DND-41 (cell line): ENCODE data around the gene PPFIBP1.
"Not testable (repeated sequence)": the region's sequence is repeated elsewhere in the genome, so short reads cannot be mapped to it uniquely, and the experiment has no call there.

ENCODE experiments used
- ATAC-seq: fragments of 200-7000 bp; cut with Tn5 transposase; 3 replicates; pipeline ENCODE4 v1.9.1; 2021; ENCODE audit warnings: low read depth; ENCODE audit not compliant: insufficient read depth
- DNase-seq: peaks from one replicate; pipeline ENCODE4 v3.0.0-alpha.2; 2020
- H2AFZ ChIP-seq: 2 replicates; pipeline ENCODE4 v1.6.0; 2012; ENCODE audit warnings: low read depth, low read length
- H3K27ac ChIP-seq: 2 replicates; pipeline ENCODE4 v1.5.1; 2012; ENCODE audit warnings: low read length, inconsistent platforms
- H3K27me3 ChIP-seq: fragments of 200-600 bp; sonication (generic); 2 replicates; pipeline ENCODE4 v1.6.0; 2012; ENCODE audit warnings: low read length, mild to moderate bottlenecking, inconsistent platforms; ENCODE audit not compliant: insufficient read depth, poor library complexity
- H3K36me3 ChIP-seq: 2 replicates; pipeline ENCODE4 v1.5.1; 2012; ENCODE audit warnings: low read length, inconsistent platforms; ENCODE audit not compliant: insufficient read depth
- H3K4me1 ChIP-seq: 2 replicates; pipeline ENCODE4 v1.5.1; 2012; ENCODE audit warnings: mild to moderate bottlenecking, low read length; ENCODE audit not compliant: insufficient read depth
- H3K4me2 ChIP-seq: 2 replicates; pipeline ENCODE4 v1.6.0; 2012; ENCODE audit warnings: mild to moderate bottlenecking, moderate library complexity, low read length, inconsistent platforms; ENCODE audit not compliant: insufficient read depth
- H3K4me3 ChIP-seq, 2 experiments: fragments of 200-600 bp in 1 of 2; shearing (Covaris generic) in 1 of 2; 2 replicates each; pipeline ENCODE4 v1.5.1; 2012 to 2016; ENCODE audit warnings: inconsistent platforms in 2 of 2, low read length in 2 of 2, mild to moderate bottlenecking in 2 of 2, low read depth in 1 of 2, moderate library complexity in 1 of 2
- H3K79me2 ChIP-seq: 2 replicates; pipeline ENCODE4 v1.6.0; 2012; ENCODE audit warnings: low read length, inconsistent platforms; ENCODE audit not compliant: insufficient read depth
- H3K9ac ChIP-seq: 2 replicates; pipeline ENCODE4 v1.6.0; 2012; ENCODE audit warnings: low read depth, mild to moderate bottlenecking, inconsistent platforms, low read length, moderate library complexity
- H3K9me3 ChIP-seq: 2 replicates; pipeline ENCODE4 v1.5.1; 2012; ENCODE audit warnings: low read length, moderate library complexity, mild to moderate bottlenecking, inconsistent platforms; ENCODE audit not compliant: insufficient read depth, severe bottlenecking
- H4K20me1 ChIP-seq: 2 replicates; pipeline ENCODE4 v1.6.0; 2012; ENCODE audit warnings: low read length; ENCODE audit not compliant: insufficient read depth
- EZH2 ChIP-seq: IDR thresholded peaks from 3 replicates; pipeline ENCODE4 v1.6.1; 2012; ENCODE audit warnings: borderline replicate concordance, low read depth, mild to moderate bottlenecking, moderate library complexity, low read length, inconsistent platforms; ENCODE audit not compliant: severe bottlenecking
- TF ChIP-seq, protein P1 (sequence below): IDR thresholded peaks from 2 replicates; pipeline ENCODE4 v1.5.1; 2012; ENCODE audit warnings: borderline replicate concordance, low read length, moderate library complexity, mild to moderate bottlenecking; ENCODE audit not compliant: poor library complexity, severe bottlenecking; ENCODE audit errors: extremely low read depth

The PPFIBP1 gene

DNA sequence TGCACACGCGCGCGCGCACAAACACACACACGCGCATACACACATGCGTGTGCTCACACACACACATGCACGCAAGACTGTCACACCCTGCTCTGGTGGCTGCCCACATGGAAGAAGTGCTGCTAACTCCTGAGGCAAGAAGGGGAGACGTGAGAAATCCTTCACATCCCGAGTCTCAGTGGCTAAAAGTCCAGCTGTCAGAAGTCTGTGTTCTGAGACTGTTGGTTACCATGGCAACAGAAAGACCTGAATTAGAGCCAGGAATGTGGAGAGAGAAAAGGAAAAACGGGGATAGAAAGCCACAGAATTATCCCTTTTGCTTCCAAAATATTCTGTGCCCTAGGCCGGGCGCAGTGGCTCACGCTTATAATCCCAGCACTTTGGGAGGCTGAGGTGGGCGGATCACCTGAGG is 71.2 kb downstream of the PPFIBP1 start:
- Histone ChIP-seq H3K27me3 (no peaks in the 10 kb centered on the region), H2AFZ (no peak overlapping the region), H4K20me1 (no peaks in the 10 kb centered on the region), H3K9ac (no peak overlapping the region), H3K4me1 (no peaks in the 10 kb centered on the region), H3K27ac (no peak overlapping the region), H3K4me2 (no peak overlapping the region), H3K9me3 (no peaks in the 10 kb centered on the region), H3K4me3 (no peak overlapping the region), H3K36me3 (no peaks in the 10 kb centered on the region), H3K79me2 (no peaks in the 10 kb centered on the region)
- ATAC-seq (no peak), DNase-seq (no peak)
- TF ChIP-seq EZH2 = no peak
- TF ChIP-seq, protein P1, sequence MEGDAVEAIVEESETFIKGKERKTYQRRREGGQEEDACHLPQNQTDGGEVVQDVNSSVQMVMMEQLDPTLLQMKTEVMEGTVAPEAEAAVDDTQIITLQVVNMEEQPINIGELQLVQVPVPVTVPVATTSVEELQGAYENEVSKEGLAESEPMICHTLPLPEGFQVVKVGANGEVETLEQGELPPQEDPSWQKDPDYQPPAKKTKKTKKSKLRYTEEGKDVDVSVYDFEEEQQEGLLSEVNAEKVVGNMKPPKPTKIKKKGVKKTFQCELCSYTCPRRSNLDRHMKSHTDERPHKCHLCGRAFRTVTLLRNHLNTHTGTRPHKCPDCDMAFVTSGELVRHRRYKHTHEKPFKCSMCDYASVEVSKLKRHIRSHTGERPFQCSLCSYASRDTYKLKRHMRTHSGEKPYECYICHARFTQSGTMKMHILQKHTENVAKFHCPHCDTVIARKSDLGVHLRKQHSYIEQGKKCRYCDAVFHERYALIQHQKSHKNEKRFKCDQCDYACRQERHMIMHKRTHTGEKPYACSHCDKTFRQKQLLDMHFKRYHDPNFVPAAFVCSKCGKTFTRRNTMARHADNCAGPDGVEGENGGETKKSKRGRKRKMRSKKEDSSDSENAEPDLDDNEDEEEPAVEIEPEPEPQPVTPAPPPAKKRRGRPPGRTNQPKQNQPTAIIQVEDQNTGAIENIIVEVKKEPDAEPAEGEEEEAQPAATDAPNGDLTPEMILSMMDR = no peak

DNA sequence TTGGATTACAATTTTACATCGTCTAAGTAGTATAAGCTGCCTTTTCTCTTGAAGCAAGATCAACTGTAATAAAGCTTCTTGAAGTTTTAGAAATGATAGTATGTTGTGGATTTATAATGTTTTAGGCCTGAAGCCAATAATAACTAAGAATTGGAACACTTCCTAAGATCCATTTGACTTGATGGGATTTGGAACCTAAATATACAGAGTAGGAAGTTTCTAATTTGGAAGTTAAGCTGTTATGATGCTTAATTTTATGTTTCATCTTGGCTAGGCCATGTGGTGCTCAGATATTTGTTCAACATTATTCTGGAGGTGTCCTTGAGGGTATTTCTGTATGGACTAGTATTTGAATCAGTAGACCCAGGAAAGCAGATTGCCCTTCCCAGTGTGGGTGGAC is 74.9 kb downstream of the PPFIBP1 start:
- H3K9me3 ChIP-seq, H3K27ac ChIP-seq, H3K79me2 ChIP-seq, H2AFZ ChIP-seq, DNase-seq, H3K27me3 ChIP-seq, ATAC-seq, H3K4me3 ChIP-seq, H3K36me3 ChIP-seq, H3K9ac ChIP-seq, H3K4me2 ChIP-seq, H4K20me1 ChIP-seq, H3K4me1 ChIP-seq: not testable (repeated sequence)

DNA sequence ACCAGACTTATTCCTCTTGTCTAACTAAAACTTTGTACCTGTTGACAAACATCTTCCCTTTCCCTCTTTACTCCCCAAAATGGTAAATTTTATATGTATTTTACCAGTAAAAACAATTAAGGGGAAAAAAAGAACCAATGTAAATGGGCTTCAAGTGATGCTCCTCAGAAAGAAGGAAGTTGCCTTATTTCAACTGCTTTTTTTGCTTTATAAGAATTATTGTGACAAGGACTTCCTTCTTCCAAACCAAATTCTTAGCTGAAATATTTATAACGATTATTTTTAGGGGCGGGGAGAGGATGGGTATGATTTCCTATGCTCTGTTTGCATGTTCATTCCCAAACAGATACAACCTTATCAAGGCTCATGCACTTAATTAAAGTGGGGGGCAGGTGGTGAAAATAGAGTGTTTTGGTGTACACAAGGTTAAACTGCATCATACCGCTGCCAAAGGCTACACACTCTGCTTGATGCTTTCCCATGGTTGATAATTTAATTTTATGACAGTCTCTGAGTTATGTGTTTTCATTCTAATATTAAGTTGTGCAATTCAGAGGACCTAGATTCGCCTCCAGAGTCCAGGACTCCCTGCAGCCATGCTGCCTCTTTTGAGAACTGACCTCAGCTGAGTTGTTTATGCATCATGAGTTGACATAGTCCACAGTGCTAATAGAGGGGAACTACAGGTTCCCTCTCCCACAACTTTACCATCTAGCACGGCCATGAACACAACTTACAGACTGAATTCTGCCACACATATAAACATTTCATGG is 77.2 kb downstream of the PPFIBP1 start:
- H3K4me3 ChIP-seq, ATAC-seq, H3K4me1 ChIP-seq, H3K27me3 ChIP-seq, H3K79me2 ChIP-seq, DNase-seq, H3K9ac ChIP-seq, H3K4me2 ChIP-seq, H3K9me3 ChIP-seq, H2AFZ ChIP-seq, H3K36me3 ChIP-seq, H3K27ac ChIP-seq, H4K20me1 ChIP-seq: not testable (repeated sequence)

DNA sequence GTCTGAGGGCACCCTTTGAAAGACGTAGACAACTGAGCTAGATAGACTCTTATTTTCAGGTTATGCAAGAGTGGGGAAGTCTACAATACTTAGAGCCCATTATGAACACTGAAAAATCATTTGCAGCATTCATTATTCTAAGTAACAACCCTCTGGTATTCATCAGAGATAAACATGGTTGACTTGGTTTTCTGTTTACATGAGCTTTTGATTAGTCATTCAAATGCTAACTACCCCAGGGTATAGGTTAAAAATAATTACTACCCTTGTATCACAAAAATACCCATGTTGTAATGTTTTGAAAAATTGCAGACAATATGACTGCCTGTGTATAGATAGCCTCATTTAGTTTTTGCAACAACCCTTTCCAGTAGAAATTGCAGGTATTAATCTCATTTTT is 78.5 kb downstream of the PPFIBP1 start:
- Histone ChIP-seq H3K4me1 (no peaks in the 10 kb centered on the region), H2AFZ (no peak overlapping the region), H3K36me3 (no peaks in the 10 kb centered on the region), H3K79me2 (no peaks in the 10 kb centered on the region), H3K4me3 (no peak overlapping the region), H4K20me1 (no peaks in the 10 kb centered on the region), H3K4me2 (no peak overlapping the region), H3K27me3 (no peaks in the 10 kb centered on the region), H3K27ac (no peak overlapping the region), H3K9ac (no peak overlapping the region), H3K9me3 (no peaks in the 10 kb centered on the region)
- DNase-seq (no peak), ATAC-seq (no peak)
- TF ChIP-seq, protein P1 = no peak
- TF ChIP-seq EZH2 = no peak
